Measurements from ENCODE around the gene NETO1.

NETO1 gene

DNA sequence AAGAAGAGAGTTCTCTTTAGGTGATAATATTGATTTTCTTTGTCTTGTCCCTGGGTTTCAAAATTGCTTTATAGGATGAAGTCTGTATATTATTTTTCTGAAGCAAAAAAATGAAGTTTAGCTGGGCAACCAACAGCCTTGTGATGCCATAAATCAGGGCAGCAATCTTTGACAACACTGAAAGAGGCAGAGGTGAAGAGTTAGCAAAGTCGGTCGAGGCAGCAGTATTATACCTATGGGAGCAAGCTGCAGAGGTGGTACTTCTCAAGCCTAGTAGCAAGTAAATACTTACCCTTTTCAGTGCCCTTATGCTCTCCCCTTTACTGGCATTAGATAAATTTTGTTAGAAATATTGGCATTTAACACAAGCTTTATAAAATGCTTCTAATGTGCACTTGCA lies 92.9 kb downstream of the NETO1 start:
- Histone ChIP-seq H3K4me3 (ENCODE audit: insufficient read length, low read depth) (no peak overlapping the region), H3K9me3 (ENCODE audit: insufficient read depth, low read length) (no peaks in the 10 kb centered on the region), H3K27me3 (ENCODE audit: insufficient read depth, insufficient read length) (no peaks in the 10 kb centered on the region), H3K36me3 (ENCODE audit: insufficient read depth, insufficient read length, low read length) (no peaks in the 10 kb centered on the region), H3K4me1 (ENCODE audit: insufficient read depth, insufficient read length) (no peaks in the 10 kb centered on the region), H3K9ac (ENCODE audit: insufficient read length, low read depth) (no peak overlapping the region)
- DNase-seq (ENCODE audit: low read depth, low spot score), result no peak
- TF ChIP-seq SUZ12 (IDR thresholded peaks at IDR 0.05; ENCODE audit: extremely low read depth, insufficient read depth, insufficient read length), result no peak
- no peak for TF ChIP-seq YY1 (IDR thresholded peaks at IDR 0.05; ENCODE audit: insufficient read depth, insufficient read length)
- no peak for TF ChIP-seq ZNF274 (IDR thresholded peaks at IDR 0.05; ENCODE audit: low read depth, low read length)

GRCh38 chr18:72772916-72773315 lies 94.9 kb downstream of the NETO1 start:
- no peak overlapping the region for H3K9ac ChIP-seq (ENCODE audit: insufficient read length, low read depth)
- no peak overlapping the region for H3K4me3 ChIP-seq (ENCODE audit: insufficient read length, low read depth)
- H3K4me1 ChIP-seq (ENCODE audit: insufficient read depth, insufficient read length), result no peaks in the 10 kb centered on the region
- H3K27me3 ChIP-seq (ENCODE audit: insufficient read depth, insufficient read length), result no peaks in the 10 kb centered on the region
- no peak for DNase-seq (ENCODE audit: low read depth, low spot score)
- H3K36me3 ChIP-seq (ENCODE audit: insufficient read depth, insufficient read length, low read length), result no peaks in the 10 kb centered on the region
- H3K9me3 ChIP-seq (ENCODE audit: insufficient read depth, low read length), result no peaks in the 10 kb centered on the region
- no peak for TF ChIP-seq ZNF274 (IDR thresholded peaks at IDR 0.05; ENCODE audit: low read depth, low read length)
- TF ChIP-seq SUZ12 (IDR thresholded peaks at IDR 0.05; ENCODE audit: extremely low read depth, insufficient read depth, insufficient read length), result no peak
- TF ChIP-seq YY1 (IDR thresholded peaks at IDR 0.05; ENCODE audit: insufficient read depth, insufficient read length), result no peak

DNA sequence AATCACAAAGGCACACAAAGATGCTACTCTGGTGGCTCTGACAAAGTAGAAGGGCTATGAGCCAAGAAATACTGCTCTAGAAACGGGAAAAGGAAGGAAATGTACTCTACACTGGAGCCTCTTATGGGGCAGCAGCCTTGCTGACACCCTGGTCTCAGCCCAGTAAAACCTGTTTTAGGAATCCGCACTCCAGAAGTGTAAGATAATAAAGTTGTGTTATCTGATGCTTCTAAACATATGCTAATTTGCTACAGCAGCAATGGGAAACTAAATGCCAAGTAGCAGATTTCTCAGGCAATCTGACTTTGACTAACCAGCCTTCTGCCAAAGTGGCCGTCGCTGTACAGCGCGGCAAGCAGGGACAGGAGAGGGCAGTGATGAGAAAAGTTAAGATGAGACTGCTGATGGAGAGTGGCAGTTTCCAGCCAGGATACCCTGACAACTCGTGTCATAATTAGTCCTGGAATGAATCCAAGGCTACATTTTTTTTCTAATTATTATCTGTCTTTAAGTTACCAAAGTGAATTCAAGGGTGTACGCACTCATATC lies 99.0 kb downstream of the NETO1 start:
- Histone ChIP-seq H3K27me3 (ENCODE audit: insufficient read depth, insufficient read length) (no peaks in the 10 kb centered on the region), H3K9ac (ENCODE audit: insufficient read length, low read depth) (no peak overlapping the region), H3K36me3 (ENCODE audit: insufficient read depth, insufficient read length, low read length) (no peaks in the 10 kb centered on the region), H3K4me3 (ENCODE audit: insufficient read length, low read depth) (no peak overlapping the region), H3K4me1 (ENCODE audit: insufficient read depth, insufficient read length) (no peaks in the 10 kb centered on the region), H3K9me3 (ENCODE audit: insufficient read depth, low read length) (no peaks in the 10 kb centered on the region)
- DNase-seq (ENCODE audit: low read depth, low spot score), result no peak
- TF ChIP-seq YY1 (IDR thresholded peaks at IDR 0.05; ENCODE audit: insufficient read depth, insufficient read length) (no peak), ZNF274 (IDR thresholded peaks at IDR 0.05; ENCODE audit: low read depth, low read length) (no peak), SUZ12 (IDR thresholded peaks at IDR 0.05; ENCODE audit: extremely low read depth, insufficient read depth, insufficient read length) (no peak)

DNA sequence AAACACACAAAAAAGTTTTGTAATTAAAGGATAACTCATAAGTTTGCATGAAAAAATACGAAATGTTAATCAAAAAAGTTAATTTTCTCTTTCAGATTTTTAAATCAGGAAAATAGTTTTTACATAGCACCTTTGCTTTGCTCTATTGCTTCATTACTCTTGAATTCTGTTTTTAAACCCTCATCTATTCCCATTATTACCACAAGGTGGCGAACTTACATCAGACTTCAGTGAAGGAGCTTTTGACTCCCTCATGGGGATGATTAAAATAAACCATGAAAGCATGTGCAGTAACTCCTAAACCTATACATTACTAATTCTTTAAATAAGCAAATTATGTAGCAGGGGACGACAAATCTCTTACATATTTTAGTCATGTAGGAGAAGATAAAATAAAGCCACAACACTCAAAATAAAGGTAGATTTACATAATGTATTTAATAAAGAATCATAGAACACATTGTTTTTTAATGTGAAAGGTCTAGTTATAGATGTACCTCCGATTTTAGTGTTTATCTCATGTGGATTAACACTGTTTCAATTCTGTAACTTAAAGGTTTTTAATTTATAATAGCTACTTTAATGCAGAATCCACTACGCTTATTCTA lies 105.2 kb downstream of the NETO1 start:
- DNase-seq (ENCODE audit: low read depth, low spot score), result peak; percentile 32
- no peaks in the 10 kb centered on the region for H3K36me3 ChIP-seq (ENCODE audit: insufficient read depth, insufficient read length, low read length)
- no peak overlapping the region for H3K4me3 ChIP-seq (ENCODE audit: insufficient read length, low read depth)
- TF ChIP-seq SUZ12 (IDR thresholded peaks at IDR 0.05; ENCODE audit: extremely low read depth, insufficient read depth, insufficient read length), result no peak
- no peak for TF ChIP-seq YY1 (IDR thresholded peaks at IDR 0.05; ENCODE audit: insufficient read depth, insufficient read length)
- TF ChIP-seq ZNF274 (IDR thresholded peaks at IDR 0.05; ENCODE audit: low read depth, low read length), result no peak
- no peak overlapping the region for H3K9ac ChIP-seq (ENCODE audit: insufficient read length, low read depth)
- H3K4me1 ChIP-seq (ENCODE audit: insufficient read depth, insufficient read length), result no peaks in the 10 kb centered on the region
- no peaks in the 10 kb centered on the region for H3K27me3 ChIP-seq (ENCODE audit: insufficient read depth, insufficient read length)
- no peaks in the 10 kb centered on the region for H3K9me3 ChIP-seq (ENCODE audit: insufficient read depth, low read length)

- Histone ChIP-seq H3K36me3 (ENCODE audit: insufficient read depth, insufficient read length, low read length) (peaks cover 4% of the 10 kb centered on the region), H3K4me1 (ENCODE audit: insufficient read depth, insufficient read length) (no peaks in the 10 kb centered on the region), H3K9me3 (ENCODE audit: insufficient read depth, low read length) (no peaks in the 10 kb centered on the region), H3K9ac (ENCODE audit: insufficient read length, low read depth) (no peak overlapping the region), H3K4me3 (ENCODE audit: insufficient read length, low read depth) (no peak overlapping the region), H3K27me3 (ENCODE audit: insufficient read depth, insufficient read length) (no peaks in the 10 kb centered on the region)
- TF ChIP-seq SUZ12 (IDR thresholded peaks at IDR 0.05; ENCODE audit: extremely low read depth, insufficient read depth, insufficient read length) (no peak), YY1 (IDR thresholded peaks at IDR 0.05; ENCODE audit: insufficient read depth, insufficient read length) (no peak), ZNF274 (IDR thresholded peaks at IDR 0.05; ENCODE audit: low read depth, low read length) (no peak)
- DNase-seq (ENCODE audit: low read depth, low spot score), result no peak
Measured at GRCh38 chr18:72752220-72752619, 115.6 kb downstream of the NETO1 start.

GRCh38 chr18:72742002-72742401 lies 125.8 kb downstream of the NETO1 start:
- Histone ChIP-seq H3K4me1 (ENCODE audit: insufficient read depth, insufficient read length) (no peaks in the 10 kb centered on the region), H3K36me3 (ENCODE audit: insufficient read depth, insufficient read length, low read length) (no peaks in the 10 kb centered on the region), H3K9ac (ENCODE audit: insufficient read length, low read depth) (no peak overlapping the region), H3K4me3 (ENCODE audit: insufficient read length, low read depth) (no peak overlapping the region), H3K9me3 (ENCODE audit: insufficient read depth, low read length) (no peaks in the 10 kb centered on the region), H3K27me3 (ENCODE audit: insufficient read depth, insufficient read length) (no peaks in the 10 kb centered on the region)
- TF ChIP-seq SUZ12 (IDR thresholded peaks at IDR 0.05; ENCODE audit: extremely low read depth, insufficient read depth, insufficient read length), result no peak
- TF ChIP-seq YY1 (IDR thresholded peaks at IDR 0.05; ENCODE audit: insufficient read depth, insufficient read length), result no peak
- TF ChIP-seq ZNF274 (IDR thresholded peaks at IDR 0.05; ENCODE audit: low read depth, low read length), result no peak
- DNase-seq (ENCODE audit: low read depth, low spot score), result no peak

- TF ChIP-seq YY1 (IDR thresholded peaks at IDR 0.05; ENCODE audit: insufficient read depth, insufficient read length), result no peak
- no peak for TF ChIP-seq ZNF274 (IDR thresholded peaks at IDR 0.05; ENCODE audit: low read depth, low read length)
- no peak for TF ChIP-seq SUZ12 (IDR thresholded peaks at IDR 0.05; ENCODE audit: extremely low read depth, insufficient read depth, insufficient read length)
- H3K4me1 ChIP-seq (ENCODE audit: insufficient read depth, insufficient read length), result no peaks in the 10 kb centered on the region
- no peaks in the 10 kb centered on the region for H3K36me3 ChIP-seq (ENCODE audit: insufficient read depth, insufficient read length, low read length)
- H3K27me3 ChIP-seq (ENCODE audit: insufficient read depth, insufficient read length), result no peaks in the 10 kb centered on the region
- no peak for DNase-seq (ENCODE audit: low read depth, low spot score)
- no peak overlapping the region for H3K9ac ChIP-seq (ENCODE audit: insufficient read length, low read depth)
- H3K4me3 ChIP-seq (ENCODE audit: insufficient read length, low read depth), result no peak overlapping the region
- no peaks in the 10 kb centered on the region for H3K9me3 ChIP-seq (ENCODE audit: insufficient read depth, low read length)
Measured at GRCh38 chr18:72738136-72738535, 129.7 kb downstream of the NETO1 start.
